Measurements from ENCODE around the gene PHYKPL.

The PHYKPL gene

GRCh38 chr5:178160176-178160575, 72.4 kb downstream of the PHYKPL start:
- Mint-ChIP-seq H3K4me1 (ENCODE audit: low read depth) (peaks cover 9% of the 10 kb centered on the region), H3K36me3 (ENCODE audit: low read depth) (no peaks in the 10 kb centered on the region), H3K27ac (no peak overlapping the region), H3K27me3 (peaks cover 6% of the 10 kb centered on the region), H3K9me3 (no peaks in the 10 kb centered on the region), H3K4me3 (no peak overlapping the region)
